ENCODE measurements around the gene GSE1.

Gene GSE1

GRCh38 chr16:85681255-85681654 lies 68.1 kb downstream of the GSE1 start:
- no peak for DNase-seq (ENCODE audit: low spot score)

- DNase-seq (ENCODE audit: low spot score) = no peak
Measured at GRCh38 chr16:85682516-85682915, 69.4 kb downstream of the GSE1 start.

DNA sequence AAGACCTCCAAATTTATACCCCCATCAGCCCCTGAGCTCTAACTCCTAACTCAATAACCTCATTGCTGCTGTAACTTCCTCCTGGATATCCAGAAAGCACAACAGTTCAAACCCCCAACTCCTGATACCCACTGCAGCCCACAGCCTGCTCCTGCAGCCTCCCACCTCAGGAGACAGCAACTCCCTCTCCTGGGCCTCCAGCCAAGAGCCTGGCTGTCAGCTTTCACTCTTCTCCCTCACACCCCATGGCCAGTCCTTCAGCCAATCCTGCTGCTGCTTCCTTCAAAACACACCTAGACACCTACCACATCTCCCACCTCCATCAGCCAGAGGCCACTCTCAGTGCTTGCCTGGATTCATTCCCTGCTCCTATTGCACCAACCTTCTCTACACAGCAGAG lies 70.2 kb downstream of the GSE1 start:
- no peak for DNase-seq (ENCODE audit: low spot score)

DNA sequence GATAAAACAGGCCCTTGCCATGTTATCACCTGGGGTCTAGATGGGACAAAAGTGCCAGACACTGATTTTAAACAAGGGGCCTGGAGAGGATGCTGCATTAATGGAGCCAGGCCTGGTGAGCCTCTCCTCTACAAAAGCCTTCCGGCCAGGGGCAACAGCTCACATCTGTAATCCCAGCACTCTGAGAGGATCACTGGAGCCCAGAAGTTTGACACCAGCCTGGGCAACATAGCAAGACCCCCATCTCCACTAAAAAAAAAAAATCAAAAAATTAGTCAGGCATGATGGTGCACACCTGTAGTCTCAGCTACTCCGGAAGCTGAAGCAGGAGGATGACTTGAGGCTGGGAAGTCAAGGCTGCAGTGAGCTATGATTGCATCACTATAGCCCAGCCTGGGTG lies 72.1 kb downstream of the GSE1 start:
- DNase-seq (ENCODE audit: low spot score) = no peak

DNA sequence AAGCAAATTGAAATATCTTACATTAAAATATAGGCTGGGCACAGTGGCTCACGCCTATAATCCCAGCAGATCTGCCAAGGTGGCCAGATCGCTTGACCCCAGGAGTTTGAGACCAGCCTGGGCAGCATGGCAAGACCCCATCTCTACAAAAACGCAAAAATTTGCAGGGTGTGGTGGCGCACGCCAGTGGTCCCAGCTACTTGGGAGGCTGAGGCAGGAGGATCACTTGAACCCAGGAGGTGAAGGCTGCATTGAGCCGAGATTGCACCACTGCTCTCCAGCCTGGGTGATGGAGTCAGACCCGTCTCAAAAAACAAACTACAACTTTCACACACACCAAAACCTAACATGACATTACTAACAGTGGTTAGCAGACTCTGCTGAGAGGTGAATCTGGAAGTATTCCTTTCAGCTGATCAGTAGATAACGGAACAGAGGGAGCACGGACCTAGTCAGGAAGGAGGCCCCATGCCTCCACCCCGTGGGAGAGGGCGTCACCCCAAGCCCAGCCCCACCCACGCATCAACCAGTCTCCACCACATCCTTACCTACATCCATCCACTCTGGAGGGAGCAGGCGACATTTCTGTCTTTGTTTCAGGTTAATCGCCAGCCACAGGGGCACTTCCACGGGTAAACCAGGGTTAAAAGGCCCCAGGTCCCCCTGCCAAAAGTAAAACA lies 73.9 kb downstream of the GSE1 start:
- DNase-seq (ENCODE audit: low spot score) = no peak

- DNase-seq (ENCODE audit: low spot score) = no peak
Measured at GRCh38 chr16:85687651-85688471, 74.7 kb downstream of the GSE1 start.

DNA sequence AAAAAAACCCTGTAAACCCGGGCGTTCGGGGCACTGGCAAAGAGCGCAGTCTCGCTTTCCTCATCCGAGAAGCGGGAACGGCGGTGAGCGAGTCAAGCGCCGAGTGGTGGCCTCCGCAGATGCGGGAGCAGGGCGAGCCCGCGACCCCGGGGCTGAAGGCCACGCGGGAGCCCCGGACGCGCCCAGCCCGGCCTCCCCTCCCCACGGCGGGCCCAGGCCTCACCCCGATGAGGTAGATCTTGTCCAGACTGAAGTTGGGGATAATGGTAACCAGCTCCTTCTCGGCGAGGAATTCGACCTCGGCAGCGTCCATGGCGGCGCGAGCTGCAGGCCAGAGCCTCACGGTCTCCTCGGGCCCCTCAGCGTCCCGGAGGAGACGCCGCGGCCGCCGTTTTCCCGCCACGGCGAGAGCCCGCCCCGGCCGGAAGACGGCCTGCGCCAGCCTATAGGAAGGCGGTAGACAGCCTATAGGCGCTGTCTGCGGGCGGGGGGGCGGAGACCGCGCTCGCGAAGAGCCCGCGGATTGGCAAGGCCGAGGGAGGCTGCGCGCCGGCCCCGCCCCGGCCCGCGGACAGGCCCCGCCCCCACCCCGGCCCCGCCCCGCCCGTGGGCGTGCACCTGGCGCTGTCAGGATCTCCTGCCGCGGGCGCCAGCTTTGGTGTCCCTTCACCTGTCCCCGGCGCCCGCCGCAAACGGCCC lies 75.6 kb downstream of the GSE1 start, which contains the start of gene GINS2:
GINS2 (minus strand) TSS at position 369 of the 699 bp plus-strand sequence; CDS start at position 313, 56 bp downstream.
- DNase-seq (ENCODE audit: low spot score) = peak; percentile 91

- no peak for DNase-seq (ENCODE audit: low spot score)
Measured at GRCh38 chr16:85689285-85689949, 76.3 kb downstream of the GSE1 start.

DNA sequence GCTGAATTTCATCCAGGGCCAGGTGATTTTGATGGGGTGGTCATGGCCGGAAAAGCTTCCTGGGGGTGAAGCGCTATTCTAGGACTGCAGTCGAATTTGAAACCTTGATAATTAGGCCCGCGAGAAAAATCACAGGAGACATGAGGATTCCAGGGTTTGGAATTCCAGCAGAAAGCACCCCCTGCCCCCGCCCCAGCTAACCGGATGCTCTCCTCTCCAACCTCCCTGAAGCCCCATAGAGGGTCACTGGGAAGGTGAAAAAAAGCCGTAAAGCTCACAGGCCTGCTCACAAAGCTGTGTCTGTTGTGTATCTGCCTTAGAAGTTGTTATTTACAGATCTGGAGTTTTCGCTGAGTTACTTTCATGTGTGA lies 76.8 kb downstream of the GSE1 start:
- DNase-seq (ENCODE audit: low spot score) = no peak

- no peak for DNase-seq (ENCODE audit: low spot score)
Measured at GRCh38 chr16:85690469-85691064, 77.4 kb downstream of the GSE1 start.

GRCh38 chr16:85695196-85696128 lies 82.3 kb downstream of the GSE1 start:
- DNase-seq (ENCODE audit: low spot score) = no peak

- no peak for DNase-seq (ENCODE audit: low spot score)
Measured at GRCh38 chr16:85696781-85697180, 83.7 kb downstream of the GSE1 start.

GRCh38 chr16:85697431-85697830 lies 84.3 kb downstream of the GSE1 start:
- DNase-seq (ENCODE audit: low spot score) = no peak

- no peak for DNase-seq (ENCODE audit: low spot score)
Measured at GRCh38 chr16:85698459-85698891, 85.4 kb downstream of the GSE1 start.

DNA sequence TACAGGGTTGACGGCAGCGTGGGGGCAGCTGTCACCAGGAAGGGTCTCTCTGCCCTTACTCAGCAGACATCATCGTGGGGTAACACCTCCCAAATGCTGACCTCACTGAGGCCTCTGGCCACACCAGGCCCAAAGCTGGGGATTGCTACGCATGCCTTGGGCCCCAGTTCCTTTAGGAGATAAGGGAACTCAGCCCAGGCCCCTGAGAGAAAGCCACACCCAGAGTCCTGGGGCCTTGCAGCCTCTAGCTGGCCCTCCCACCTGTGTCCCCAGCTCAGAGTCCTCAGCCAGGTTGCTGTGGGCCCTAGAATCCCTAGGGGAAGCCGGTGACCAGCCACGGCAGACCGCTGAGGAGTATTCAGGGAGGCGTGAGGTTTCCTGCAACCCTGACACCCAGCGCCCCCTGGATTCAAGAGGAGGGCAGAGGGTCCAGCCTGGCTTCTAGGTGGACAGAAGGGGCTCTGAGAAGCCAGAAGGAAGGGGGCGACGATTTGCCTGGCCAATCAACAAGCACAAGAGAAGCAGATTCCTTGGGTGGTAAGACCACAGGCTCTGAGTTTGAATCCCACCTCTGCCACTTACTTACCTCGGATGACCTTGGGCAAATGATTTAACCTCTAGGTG lies 85.9 kb downstream of the GSE1 start:
- DNase-seq (ENCODE audit: low spot score) = no peak

GRCh38 chr16:85699628-85700027 lies 86.5 kb downstream of the GSE1 start:
- DNase-seq (ENCODE audit: low spot score) = no peak

- no peak for DNase-seq (ENCODE audit: low spot score)
Measured at GRCh38 chr16:85704011-85704410, 90.9 kb downstream of the GSE1 start.

GRCh38 chr16:85704900-85705846 lies 92.1 kb downstream of the GSE1 start:
- no peak for DNase-seq (ENCODE audit: low spot score)

DNA sequence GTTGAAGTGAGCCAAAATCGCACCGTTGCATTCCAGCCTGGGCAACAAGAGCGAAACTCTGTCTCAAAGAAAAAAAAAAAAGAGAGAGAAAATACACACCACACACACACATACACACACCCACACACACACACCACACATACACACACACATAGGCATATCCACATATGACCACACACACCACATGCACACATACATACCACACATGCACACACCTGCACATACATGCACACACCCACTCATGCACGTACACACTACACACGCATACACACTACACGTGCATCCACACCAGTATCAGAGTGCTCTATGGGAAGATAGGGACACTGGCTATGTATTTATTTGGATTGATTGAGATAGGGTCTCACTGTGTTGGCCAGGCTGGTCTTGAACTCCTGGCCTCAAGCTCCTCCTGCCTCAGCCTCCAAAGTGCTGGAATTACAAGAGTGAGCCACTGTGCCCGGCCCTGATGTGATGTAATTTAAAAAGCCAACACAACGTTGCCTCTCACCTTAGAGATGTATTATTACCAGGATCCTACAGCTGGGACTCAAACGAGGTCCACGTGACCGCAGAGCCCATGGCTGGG lies 93.4 kb downstream of the GSE1 start:
- DNase-seq (ENCODE audit: low spot score) = no peak

Data from CD4-positive, alpha-beta T cell treated with Interleukin-2 at 100 ng/mL for 4 hours (primary cell).